ENCODE measurements around the gene PIR.

The PIR gene

DNA sequence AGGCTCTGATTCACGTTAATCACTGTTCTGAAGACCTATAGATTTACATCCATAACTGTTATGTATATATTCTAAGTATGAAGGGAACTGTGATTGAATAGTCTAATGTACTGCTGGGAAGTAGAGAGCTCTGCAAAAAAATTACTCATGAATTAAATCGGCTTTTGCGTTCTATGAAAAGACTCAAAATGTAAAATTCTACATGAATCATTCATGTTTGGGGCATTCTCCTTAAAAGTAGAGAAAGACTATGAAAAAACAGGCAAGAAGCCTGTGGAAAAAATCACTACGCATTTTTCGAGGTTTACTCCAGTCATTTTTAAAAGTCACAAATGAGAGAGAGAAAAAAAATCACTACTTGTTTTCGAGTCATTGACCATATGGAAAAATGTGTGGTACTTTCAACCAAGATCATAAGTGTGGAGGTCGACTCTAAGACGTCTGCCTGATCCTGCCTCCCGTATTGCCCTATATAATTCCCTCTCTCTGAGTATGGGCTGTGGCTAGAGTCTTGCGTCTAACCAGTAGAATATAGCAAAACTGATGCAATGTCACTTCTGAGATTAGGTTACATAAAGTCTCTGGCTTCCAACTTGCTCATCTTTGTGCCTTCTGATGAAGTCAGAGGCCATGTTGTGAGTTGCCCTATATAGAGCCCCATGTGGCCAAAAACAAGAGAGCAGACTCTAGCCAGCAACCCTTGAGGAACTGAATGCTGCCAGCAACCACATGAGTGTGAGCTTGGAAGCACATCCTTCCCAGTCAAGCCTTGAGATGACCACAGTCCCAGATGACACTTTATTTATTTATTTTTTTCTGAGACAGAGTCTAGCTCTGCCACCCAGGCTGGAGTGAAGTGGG lies 76.8 kb downstream of the PIR start:
- DNase-seq (ENCODE audit: low spot score) = no peak

DNA sequence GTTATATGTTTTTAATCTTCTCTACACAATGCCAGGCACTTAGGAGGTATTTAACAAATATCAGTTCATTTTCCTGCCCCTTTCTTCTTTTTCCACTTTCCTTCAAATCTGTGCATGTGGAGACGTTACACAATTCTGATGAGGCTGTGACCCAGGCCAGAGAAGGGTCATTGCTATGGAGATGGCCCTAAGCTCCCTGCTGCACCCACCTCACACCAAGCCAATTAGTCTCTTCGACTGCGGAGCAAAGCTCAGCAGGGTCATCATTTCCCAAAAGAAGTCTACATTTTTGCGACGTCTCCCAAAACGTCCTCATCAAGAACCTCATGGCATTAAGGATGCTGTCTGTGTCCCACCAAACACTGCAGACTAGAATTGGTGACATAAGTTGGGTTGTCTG lies 80.0 kb downstream of the PIR start:
- DNase-seq (ENCODE audit: low spot score) = no peak

DNA sequence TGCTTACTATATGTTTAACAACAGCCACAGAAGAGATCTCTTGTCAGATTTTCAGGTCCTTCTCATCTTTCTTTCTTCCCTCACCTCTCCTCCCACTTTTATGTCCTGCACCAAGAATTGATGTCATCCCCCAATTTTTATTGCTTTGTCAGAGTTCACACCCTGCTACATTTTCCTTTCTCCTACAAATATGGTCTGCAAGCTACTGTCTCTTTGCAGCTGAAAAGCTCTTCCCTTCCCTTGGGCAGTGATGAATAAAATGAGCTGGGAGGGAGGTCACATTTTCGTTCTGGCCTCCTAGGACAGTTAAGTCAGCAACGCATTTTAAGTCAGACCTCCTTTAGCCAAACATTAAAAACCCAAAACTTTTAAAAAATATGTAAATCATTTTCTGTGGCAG lies 82.2 kb downstream of the PIR start:
- no peak for DNase-seq (ENCODE audit: low spot score)

DNA sequence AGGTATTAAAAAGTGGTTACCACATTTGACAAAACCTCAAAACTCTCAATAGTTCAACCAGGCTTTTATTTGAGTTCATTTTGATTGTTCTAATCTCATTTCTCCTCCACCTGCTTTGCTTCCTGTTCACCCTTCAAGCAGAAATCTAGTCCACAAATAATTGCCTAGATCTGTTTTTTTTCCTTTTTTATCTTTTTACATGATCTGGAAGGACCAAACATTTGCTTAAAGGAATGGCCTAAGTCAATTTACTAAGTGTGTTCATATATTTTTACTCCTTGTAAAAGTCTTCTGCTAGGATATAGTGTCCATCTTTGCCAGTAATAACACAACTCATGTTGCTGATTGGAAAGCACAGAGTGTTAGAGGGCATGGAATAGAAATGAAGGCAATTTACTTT lies 82.7 kb downstream of the PIR start:
- DNase-seq (ENCODE audit: low spot score) = no peak

DNA sequence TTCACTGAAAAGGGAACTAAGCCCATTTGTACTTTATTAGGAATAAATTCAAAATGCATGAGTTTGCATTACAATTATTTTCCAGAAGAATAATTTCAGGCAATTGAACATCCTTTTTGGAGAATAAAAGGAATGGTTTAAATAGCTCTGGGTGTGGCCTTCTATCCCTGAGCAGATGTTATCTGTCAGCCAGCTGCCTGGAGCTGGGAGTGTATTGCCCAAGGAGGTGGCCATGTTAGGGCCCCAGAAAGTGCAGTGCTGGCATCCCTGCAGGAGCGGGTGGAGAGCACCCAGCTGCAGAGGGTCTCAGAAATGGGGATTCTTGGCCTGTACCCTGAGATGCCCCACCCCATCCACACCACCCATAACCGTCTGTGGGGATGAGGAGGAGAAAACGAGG lies 87.3 kb downstream of the PIR start:
- no peak for DNase-seq (ENCODE audit: low spot score)

DNA sequence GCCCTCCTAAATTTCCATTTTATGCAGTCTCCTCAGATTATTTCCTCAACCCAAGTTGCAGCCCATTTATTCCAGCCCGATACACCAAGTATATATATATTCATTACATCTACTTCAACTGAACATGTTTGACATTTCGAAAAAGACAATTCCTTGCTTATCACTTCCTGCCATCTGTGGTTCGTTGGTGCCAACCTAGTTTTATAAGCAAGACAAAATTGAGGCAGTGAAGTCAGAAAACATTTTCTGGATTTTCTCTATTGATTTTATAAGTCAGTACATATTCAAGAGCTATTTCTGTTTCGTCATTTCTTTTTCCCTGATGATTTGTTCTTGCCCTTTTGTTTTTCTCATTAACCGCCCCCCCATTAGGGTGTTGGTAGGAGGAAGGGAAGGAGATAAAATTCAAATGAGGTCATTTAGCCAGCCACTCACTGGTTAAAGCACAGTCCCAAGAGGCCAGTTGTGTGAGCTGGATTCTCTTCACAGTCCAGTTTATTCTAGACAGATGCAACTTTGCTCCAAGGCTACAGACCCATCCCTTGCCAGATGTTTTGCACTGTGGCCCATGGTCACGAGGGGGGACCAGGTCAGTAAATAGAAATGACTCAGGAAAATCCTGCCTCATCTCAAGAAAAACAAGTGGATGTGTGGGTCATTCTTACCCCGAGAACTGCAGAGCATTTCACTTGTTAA lies 88.6 kb downstream of the PIR start:
- DNase-seq (ENCODE audit: low spot score) = no peak

DNA sequence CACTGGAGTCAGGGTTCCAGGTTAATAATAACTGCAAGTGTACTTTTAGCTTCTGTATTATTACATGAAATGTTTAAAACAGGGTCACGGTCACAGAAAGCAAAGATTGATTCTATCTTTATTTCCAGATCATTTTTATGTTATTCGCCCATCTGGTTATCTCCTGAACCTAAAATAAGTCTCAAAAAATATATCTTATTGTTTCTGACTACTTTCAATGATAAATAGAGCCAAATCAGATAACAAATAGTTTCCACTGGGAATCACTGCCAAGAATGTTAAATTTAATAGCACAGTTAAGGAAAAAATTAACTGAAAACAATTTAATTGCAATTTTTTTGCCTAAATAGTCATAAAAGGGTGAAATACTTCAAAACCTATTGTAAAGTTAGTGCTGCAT lies 91.8 kb downstream of the PIR start:
- DNase-seq (ENCODE audit: low spot score) = no peak

DNA sequence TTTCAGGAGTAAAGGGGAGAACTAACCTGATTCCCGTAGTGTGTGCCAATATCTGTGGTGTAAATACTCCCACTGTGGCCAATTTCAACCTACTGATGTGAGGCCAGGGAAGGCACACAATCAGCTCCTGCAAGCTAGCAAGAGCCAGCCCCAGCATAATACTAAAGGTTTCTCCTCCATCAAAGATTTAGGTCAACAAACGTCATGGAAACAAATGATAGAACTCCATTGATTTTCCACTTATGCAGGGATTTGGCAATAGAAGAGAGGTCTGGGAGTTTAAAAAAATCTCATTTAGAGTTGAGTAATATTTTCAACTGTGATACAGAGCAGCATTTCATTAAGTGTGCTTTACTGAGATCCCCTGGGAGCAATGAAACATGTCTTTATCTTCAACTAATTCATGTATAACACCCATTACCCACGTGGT lies 93.2 kb downstream of the PIR start:
- DNase-seq (ENCODE audit: low spot score) = no peak

DNA sequence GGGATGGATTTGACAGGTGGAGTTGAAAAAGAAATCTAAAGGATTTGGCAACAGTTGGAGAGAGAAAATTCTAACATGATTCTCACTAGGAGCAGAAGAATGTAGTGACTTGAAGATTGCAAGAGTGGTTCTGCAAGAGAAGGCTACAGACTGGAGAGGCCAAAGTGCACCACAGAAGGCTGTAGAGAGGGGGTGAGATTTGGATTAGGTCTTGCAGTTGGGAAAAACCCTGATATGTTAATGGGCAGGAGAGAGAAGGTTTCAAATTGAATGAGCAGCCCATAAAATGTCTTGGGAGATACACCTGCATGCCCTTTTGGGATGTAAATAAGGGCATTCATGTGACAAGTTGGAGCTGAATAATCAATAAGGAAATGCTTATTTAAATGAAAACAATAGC lies 94.3 kb downstream of the PIR start:
- DNase-seq (ENCODE audit: low spot score) = no peak

DNA sequence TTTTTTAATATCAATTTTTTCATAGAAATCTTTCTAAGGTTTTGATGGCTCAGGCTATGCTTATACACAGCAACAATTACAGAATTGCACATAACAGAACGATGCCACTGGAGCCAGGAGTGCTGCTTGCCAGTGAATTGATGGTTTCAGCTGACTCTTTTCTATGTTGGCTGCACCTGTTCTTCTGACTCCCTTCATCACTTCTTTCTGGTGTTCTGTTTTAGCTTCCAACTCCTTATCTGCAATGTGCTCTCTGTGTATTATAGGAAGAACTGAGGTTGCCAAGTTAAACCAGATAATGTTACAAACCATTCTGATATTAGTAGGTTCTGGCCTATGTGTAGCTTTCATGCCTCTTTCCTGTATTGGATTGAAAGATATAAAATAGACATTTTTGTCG lies 97.3 kb downstream of the PIR start:
- no peak for DNase-seq (ENCODE audit: low spot score)

DNA sequence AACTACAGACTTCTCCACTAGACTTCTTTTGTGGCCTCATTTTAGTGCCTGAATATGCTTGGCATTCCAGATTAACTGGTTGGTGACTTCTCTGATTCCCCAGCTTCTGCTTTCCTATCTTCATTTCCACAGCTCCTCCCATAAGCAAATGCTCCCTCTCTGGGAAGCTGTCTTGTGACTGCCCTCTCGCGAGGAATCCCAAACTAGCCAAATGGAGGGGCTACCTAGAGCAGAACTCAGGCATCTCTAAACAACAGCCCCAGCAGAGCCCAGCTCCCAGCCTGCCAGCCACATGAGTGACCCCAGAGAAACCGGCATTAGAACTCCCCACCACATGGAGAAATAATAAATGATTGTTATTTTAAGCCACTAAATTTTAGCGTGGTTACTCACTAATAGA lies 101.3 kb downstream of the PIR start:
- DNase-seq (ENCODE audit: low spot score) = no peak

DNA sequence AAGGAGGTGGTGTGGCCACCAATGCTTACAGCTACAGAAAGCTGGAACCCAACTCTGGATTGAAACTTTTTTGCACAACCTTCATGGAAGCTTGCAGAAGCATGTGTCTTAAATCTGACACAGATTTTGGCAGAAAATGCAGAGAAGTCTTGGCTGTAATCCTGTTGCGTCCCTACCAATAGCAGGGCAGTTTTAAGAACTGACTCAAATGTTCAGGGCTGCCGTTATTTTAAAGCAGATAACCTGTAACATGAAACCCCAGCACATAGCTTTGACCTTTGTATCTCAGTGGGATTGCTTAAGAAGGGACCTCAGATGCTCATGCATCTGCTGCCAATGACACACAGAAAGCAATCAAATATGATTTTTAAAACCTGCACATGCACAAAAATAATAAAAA lies 108.8 kb downstream of the PIR start, which contains the start of gene VEGFD:
Gene VEGFD, minus strand, starts transcription at position 110 of the 400 bp plus-strand sequence. CDS start 467 bp downstream, outside the sequence.
- no peak for DNase-seq (ENCODE audit: low spot score)

DNA sequence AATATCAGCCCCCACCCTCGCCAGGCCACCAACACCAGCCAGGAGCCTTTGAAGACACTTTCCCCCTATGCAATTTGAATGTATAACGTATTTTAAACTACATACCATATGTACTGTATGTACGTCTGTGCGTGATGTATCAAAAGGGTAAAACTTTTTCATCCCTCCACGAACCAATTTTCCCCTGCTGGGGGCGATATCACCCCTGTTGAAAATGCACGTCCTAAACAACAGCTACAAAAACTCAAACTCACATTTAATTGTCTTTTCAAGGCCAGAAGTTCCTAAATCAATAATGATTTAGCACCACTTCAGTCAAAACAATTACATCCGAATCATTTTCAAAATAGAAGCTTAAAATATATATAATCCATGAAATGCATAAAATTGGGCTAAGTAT lies 110.3 kb downstream of the PIR start:
- DNase-seq (ENCODE audit: low spot score) = no peak

DNA sequence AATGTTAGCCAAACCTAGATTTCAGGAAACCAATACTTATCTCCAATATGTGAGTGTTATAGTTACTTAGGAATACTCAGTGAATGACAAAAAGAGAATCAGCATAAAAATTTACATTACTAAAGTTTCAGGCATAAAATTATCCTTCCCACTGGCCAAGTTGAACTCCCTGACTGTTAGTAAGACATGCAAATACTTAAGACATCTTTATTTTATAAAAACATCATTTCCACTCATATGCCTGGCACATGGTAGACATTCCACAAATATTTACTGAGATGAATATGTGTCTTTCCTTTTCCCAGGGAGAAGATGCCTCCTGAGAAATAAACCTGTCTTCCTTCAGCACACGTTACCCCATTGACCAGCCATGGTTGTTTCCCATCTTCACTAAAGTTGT lies 116.2 kb downstream of the PIR start:
- no peak for DNase-seq (ENCODE audit: low spot score)

DNA sequence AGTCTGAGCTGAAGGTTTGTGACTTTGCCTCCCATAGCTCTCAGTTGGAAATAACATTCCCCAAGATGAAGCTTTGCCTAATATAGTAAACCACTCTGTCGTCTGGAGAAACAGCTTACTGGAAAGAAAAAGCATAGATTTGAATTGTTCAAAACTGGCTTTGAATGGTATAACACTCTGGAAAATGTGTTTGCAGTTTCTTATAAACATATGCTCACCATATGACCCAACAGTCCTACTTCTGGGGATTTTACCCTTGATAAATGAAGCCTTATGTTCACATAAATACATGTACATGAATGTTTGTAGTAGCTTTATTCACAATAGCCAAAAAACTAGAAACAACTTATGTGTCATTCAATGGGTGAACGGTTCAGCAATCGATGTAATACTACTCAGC lies 119.2 kb downstream of the PIR start:
- DNase-seq (ENCODE audit: low spot score) = no peak

DNA sequence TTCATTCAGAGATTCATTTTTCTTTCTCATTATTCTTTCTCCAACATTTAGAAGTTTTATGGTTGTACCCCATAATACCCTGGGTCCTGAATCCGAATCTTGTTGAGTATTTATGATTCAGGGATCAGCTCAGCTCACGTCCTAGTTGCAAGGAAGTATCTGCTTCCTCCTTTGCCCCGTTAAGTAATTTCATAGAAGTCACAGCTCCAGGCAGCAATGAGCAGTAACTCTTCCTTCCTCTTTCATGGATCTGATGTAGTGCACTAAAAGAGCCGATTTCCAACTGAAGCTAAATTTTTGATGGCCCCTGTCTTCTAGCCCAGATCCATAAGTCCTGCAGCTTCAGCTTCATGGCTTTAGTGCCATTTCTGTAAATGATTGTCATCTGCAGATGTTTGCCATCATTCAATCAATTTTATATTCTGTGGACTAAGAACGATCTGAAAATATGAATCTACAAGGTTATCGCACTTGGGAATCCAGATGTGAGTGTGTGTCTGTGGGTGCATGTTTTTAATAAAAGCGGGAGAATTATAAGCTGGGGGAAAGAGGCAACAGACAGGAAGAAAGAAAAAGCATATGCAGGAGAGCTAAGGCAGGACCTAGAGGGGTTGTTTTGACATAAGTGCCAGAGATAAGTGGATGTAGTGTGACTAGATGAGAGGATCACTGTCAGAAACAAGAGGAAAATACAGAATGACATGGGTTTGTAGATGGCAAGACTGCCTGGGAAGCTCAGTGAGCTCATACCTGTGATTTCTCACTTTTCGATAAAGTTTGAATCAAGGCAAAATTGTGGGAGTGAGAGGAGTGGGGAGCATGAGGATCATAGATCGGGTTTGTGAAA lies 126.4 kb downstream of the PIR start:
- DNase-seq (ENCODE audit: low spot score) = no peak

DNA sequence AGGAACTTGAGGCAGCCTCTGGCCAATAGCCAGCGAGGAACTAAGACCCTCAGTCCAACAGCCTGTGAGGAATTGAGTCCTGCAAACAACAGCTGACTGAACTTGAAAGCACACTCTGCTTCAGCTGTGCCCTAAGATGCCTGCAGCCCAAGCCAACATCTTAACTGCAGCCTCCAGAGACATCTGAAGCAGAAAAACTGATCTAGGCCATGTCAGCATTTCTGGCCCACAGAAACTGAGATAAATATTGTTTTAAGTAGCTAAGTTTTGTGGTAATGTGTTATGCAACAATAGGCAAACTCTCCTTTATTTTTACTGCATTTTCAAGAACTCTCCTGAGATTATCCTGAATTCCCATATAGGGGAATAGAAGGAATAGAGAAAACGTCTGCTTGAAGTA lies 133.4 kb downstream of the PIR start:
- DNase-seq (ENCODE audit: low spot score) = no peak

DNA sequence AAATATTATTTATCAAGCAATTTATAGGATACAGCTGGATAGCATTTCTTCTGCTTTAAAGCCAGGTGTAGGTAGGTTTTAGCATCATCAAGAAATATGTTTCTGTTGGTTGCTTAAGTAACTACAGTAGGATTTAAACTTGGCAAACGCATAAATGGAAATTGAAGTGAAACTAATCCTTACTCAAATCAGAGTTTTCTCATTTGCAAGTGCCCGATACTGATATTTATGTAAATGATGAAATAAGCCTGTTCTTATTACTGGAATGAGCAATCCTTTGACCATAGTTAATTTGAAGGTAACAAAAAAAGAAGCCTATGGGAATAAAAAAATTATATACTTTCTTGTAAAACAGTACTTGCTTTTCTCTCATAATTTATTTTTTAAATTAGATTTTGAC lies 134.6 kb downstream of the PIR start:
- DNase-seq (ENCODE audit: low spot score) = no peak

DNA sequence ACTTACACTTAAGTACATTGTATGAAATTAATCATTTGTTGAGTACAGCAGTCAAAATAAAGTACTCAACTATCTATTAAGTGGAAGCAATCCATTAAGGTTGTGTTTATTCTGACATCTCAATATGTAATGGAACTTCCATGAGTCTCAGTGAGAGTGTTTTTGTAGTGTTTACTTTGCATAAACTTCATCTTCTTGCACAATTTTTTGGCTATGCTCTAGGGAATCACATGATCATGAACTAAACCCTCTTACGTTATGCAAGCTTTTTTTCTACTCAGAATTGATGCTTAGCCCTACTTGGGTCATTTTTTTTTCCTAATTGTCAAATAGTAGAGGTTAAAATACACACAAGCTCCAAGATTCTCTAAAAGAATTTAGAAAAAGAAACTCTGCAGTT lies 136.7 kb downstream of the PIR start:
- no peak for DNase-seq (ENCODE audit: low spot score)

DNA sequence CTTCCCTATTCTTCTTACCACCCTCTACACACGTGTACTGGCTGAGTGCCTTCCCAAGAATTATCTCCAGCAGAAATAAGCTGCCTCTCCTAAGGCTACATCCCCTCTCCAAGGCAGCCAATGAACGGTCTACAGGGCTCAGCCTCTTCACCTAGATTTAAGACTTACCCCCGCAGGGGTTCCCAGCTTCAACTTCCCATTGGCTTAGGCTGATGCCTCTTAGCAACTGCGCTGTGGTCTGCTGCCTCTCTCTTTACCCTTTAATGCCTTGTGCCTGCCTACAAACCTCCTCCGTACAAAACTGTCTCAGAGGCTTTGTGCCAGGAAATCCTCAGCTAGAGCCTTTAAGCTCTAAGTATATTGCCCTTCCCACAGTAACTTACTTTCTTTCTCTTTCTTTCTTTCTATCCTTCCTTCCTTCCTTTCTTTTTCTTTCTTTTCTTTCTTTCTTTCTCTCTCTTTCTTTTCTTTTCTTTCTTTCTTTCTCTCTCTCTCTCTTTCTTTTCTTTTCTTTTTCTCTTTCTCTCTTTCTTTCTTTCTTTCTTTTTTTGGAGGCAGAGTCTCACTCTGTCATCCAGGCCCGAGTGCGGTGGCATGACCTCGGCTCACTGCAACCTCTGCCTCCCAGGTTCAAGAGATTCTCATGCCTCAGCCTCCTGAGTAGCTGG lies 142.7 kb downstream of the PIR start:
- peak; percentile 62 for DNase-seq (ENCODE audit: low spot score)

DNA sequence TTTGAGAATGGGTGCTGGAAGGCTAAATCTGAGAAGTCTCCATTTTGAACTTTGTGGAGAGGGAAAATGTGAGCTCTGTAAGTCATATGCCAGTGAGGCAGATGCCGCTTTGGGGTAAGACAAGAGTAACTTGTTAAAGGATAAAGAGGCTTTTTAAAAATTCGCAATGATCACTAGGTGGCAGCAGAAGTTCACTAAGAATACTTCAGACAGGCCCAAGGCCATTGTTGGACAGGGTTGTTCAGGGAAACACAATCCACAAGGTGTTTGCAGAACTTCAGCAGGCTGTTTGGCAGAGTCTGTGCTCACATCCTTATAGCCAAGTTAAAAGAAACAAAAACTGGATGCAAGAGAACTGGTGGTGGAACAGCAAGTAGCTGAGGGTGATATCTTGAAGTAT lies 144.1 kb downstream of the PIR start:
- peak; percentile 49 for DNase-seq (ENCODE audit: low spot score)

DNA sequence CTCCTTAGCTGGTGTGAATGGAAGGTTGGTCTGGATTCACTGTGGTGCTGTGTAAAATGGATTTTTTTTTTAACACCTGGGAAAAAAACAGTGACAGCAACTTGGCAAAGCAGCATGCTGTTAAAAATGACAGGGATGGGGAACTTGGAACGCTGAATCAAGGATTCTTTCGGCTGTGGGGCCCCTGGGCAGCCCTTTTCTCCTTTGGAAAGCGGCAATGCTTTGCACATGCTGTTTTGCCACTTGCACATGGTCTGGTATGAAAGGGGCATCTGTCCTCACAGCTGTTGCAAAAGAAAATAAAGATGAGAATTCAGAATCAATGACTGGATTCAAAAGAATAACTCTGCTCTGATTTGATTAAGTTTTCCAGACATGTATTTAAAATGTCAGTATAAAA lies 147.2 kb downstream of the PIR start:
- no peak for DNase-seq (ENCODE audit: low spot score)
